ENCODE data around the gene CEP170.
"Not testable (repeated sequence)": the region's sequence is repeated elsewhere in the genome, so short reads cannot be mapped to it uniquely, and the experiment has no call there.

The CEP170 gene

DNA sequence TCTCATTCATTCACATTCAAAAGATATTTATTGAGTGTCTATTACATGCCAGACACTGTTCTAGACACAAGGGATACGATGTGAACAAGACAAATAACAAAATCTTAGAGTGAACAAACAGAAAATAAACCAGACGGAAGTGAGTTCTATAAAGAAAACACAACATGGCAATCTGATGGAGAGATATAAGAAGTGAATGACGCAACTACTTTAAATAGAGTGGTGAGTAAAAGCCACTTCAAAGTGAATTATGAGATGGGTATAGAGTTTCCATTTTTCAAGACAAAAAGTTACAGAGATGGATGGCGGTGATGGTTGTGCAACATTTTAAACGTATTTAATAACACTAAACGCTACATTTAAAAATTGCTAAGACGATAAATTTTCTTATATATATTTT is 75.4 kb downstream of the CEP170 start:
- TF ChIP-seq, protein P1, sequence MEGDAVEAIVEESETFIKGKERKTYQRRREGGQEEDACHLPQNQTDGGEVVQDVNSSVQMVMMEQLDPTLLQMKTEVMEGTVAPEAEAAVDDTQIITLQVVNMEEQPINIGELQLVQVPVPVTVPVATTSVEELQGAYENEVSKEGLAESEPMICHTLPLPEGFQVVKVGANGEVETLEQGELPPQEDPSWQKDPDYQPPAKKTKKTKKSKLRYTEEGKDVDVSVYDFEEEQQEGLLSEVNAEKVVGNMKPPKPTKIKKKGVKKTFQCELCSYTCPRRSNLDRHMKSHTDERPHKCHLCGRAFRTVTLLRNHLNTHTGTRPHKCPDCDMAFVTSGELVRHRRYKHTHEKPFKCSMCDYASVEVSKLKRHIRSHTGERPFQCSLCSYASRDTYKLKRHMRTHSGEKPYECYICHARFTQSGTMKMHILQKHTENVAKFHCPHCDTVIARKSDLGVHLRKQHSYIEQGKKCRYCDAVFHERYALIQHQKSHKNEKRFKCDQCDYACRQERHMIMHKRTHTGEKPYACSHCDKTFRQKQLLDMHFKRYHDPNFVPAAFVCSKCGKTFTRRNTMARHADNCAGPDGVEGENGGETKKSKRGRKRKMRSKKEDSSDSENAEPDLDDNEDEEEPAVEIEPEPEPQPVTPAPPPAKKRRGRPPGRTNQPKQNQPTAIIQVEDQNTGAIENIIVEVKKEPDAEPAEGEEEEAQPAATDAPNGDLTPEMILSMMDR (IDR thresholded peaks at IDR 0.05; ENCODE audit: insufficient read depth, low read length, poor library complexity, severe bottlenecking): no peak
- DNase-seq (ENCODE audit: extremely low read depth, insufficient read length): no peak

DNA sequence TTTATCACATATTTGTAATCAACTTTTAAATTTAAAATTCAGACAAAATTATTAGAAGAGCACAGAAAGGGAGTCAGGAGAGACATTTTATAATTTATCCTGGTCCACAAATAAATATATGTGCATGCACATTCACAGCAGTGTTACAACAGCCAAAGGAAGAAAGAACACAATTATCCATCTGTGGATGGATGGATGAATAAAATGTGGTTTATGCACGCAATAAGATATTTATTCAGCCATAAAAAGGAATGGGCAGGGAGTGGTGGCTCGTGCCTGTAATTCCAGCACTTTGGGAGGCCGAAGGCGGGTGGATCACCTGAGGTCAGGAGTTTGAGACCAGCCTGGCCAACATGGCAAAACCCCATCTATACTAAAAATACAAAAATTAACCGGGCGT is 77.3 kb downstream of the CEP170 start:
- H3K36me3 ChIP-seq (ENCODE audit: control insufficient read depth, insufficient read depth, low read length); DNase-seq (ENCODE audit: extremely low read depth, insufficient read length); H3K27me3 ChIP-seq (replicated peaks; ENCODE audit: control insufficient read depth, insufficient read depth, low read length); H3K4me3 ChIP-seq (replicated peaks; ENCODE audit: low read depth, low read length): not testable (repeated sequence)

More for the DNA sequence above, 75.4 kb downstream of the CEP170 start:
- no peaks in the 10 kb centered on the region for H3K27me3 ChIP-seq (replicated peaks; ENCODE audit: control insufficient read depth, insufficient read depth, low read length)
- no peak overlapping the region for H3K4me3 ChIP-seq (replicated peaks; ENCODE audit: low read depth, low read length)
- H3K36me3 ChIP-seq (ENCODE audit: control insufficient read depth, insufficient read depth, low read length): no peaks in the 10 kb centered on the region

DNA sequence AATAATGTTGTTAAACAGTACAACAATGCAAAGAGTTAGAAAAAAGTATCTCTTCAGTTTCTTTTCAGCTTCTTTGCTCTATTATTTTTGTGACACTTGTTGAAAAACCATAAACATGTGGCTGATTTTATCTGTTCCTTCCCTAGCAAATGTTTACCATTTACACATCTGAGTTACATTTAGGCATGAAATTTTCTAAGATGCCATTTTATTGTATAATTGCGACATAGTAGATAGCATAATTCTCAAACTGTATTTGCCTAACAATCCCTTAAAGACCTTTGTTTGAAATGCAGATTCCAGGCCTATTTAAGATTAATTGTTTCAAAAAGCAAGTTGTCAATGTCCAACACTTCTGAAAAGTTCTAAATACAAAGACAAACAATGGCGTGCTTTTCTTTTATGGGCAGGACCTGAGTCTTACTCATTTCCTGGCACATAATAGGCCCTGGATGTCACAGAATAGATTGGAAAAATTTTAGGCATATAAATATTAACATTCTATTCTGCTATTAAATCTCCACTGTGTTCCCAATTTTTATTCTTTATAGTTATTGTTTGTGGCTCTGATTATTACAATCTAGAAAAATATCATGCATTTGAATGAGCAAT is 81.2 kb downstream of the CEP170 start:
- H3K4me3 ChIP-seq (replicated peaks; ENCODE audit: low read depth, low read length); DNase-seq (ENCODE audit: extremely low read depth, insufficient read length); H3K36me3 ChIP-seq (ENCODE audit: control insufficient read depth, insufficient read depth, low read length); H3K27me3 ChIP-seq (replicated peaks; ENCODE audit: control insufficient read depth, insufficient read depth, low read length): not testable (repeated sequence)

DNA sequence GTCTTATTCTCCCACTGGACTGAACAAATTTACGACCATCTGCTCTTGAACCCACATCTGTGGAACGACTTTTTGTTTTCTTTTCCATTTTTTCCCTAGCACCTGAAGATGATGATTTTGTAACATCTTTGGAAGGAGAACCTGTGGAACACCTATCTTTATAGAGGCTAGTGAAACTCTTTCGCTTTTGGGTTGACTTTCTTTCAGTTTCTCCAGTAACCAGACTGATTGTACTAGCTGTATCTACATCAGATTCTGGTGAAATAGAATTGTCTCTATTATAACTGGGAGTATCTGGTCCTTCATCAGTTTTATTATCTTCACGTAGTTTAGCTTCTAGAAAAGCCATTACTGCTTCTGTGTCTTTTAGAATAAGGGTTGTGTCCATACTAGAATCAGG is 90.2 kb downstream of the CEP170 start:
- H3K27me3 ChIP-seq (replicated peaks; ENCODE audit: control insufficient read depth, insufficient read depth, low read length); H3K36me3 ChIP-seq (ENCODE audit: control insufficient read depth, insufficient read depth, low read length); H3K4me3 ChIP-seq (replicated peaks; ENCODE audit: low read depth, low read length); DNase-seq (ENCODE audit: extremely low read depth, insufficient read length): not testable (repeated sequence)

DNA sequence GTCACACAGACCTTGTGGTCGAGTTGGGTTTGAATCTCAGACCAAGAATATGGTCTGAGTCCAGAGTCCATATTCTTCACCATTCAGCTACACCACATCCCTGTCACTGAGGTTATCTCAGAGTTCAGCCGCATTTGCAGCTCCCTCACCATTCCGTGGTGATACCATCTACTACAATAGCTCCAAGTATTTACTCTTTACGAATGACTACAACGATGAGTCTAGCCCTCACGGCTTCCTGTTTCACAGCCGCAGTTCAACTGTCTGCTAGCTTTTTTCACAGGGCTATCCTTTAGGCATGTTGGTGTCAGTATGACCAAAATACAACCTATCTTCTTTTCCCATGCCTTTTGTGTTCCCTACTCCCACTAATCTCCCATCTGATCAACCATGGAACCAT is 104.2 kb downstream of the CEP170 start:
- not testable (repeated sequence) for H3K27me3 ChIP-seq (replicated peaks; ENCODE audit: control insufficient read depth, insufficient read depth, low read length); H3K4me3 ChIP-seq (replicated peaks; ENCODE audit: low read depth, low read length); DNase-seq (ENCODE audit: extremely low read depth, insufficient read length); H3K36me3 ChIP-seq (ENCODE audit: control insufficient read depth, insufficient read depth, low read length)

DNA sequence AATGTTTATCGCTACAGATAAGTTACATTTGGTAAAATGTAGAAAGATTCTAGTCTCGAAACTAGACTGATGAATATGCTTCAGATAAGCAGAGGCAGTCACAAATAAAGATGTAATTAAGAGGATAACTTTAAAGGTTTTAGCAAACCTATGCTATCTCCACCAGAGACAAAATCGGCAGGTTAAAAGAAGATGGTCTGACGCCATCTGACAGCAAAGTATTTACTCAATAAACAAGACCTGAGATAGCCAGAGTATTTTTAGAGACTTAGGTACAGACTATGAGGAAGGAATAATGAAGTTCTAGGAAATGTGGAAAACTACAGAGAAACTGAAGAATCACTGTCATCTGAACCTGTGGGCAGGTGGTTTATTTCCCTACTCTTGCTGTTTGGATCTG is 106.0 kb downstream of the CEP170 start:
- not testable (repeated sequence) for H3K27me3 ChIP-seq (replicated peaks; ENCODE audit: control insufficient read depth, insufficient read depth, low read length); H3K36me3 ChIP-seq (ENCODE audit: control insufficient read depth, insufficient read depth, low read length); DNase-seq (ENCODE audit: extremely low read depth, insufficient read length); H3K4me3 ChIP-seq (replicated peaks; ENCODE audit: low read depth, low read length)

DNA sequence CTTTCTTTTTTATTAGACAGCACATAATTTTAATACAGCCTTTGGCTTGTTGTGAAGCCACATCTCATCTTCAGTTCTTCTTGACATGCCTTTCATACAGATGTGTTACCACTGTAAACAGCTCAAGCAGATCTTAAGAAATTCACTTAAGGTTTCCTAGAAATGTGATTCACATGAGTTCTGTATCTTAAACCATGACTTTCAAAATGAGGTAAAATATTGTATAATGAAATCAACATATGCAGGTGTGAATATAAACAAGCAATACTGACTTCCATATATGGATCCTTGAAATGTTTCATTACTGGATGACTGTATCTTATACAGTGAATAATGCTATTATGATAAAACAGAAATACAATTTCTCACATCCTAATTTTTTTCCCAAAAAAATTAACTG is 107.7 kb downstream of the CEP170 start:
- not testable (repeated sequence) for H3K36me3 ChIP-seq (ENCODE audit: control insufficient read depth, insufficient read depth, low read length); H3K4me3 ChIP-seq (replicated peaks; ENCODE audit: low read depth, low read length); H3K27me3 ChIP-seq (replicated peaks; ENCODE audit: control insufficient read depth, insufficient read depth, low read length); DNase-seq (ENCODE audit: extremely low read depth, insufficient read length)

DNA sequence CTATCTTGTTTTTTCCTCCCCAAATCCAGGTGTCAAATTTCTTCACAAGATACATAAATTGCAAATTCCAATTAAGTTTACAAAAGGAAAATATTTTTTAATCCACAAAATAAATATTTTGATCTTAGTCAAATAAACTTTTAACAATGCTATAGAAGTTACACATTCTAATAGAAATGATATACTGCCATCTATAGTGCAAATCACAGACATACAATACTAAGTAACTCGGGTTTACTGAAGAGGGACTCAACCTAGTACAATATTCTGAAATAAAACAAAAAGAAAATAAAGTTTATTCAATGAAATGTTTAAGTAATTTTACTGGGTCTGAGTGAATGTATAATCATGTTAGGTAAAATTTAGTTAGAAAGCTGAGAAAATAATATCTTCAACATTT is 114.6 kb downstream of the CEP170 start:
- not testable (repeated sequence) for H3K36me3 ChIP-seq (ENCODE audit: control insufficient read depth, insufficient read depth, low read length); DNase-seq (ENCODE audit: extremely low read depth, insufficient read length); H3K4me3 ChIP-seq (replicated peaks; ENCODE audit: low read depth, low read length); H3K27me3 ChIP-seq (replicated peaks; ENCODE audit: control insufficient read depth, insufficient read depth, low read length)

DNA sequence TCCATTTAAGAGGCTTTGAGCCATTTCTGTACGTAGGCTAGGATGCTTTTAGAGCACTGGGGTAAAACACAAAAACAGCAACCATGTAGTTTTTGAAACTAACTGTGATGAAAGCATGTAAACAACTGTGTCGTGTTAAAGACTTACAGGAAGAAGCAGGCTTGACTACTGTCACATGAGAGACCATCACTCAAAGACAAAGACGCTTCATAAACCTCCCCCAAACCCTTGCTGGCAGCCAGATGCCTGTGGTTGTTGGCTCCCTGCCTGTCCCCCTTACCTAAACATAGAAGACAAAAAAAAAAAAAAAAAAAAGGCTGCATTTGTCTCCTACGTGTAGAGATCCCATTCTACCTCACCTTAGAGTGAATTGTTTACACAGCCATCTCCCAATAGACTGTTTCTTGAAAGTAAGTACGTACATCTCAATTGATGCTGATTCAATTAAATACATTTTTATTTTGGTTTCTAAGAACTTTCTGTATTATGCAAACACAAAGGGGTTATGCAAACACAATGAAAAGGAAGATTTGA is 132.1 kb downstream of the CEP170 start:
- H3K27me3 ChIP-seq (replicated peaks; ENCODE audit: control insufficient read depth, insufficient read depth, low read length); H3K4me3 ChIP-seq (replicated peaks; ENCODE audit: low read depth, low read length); H3K36me3 ChIP-seq (ENCODE audit: control insufficient read depth, insufficient read depth, low read length); DNase-seq (ENCODE audit: extremely low read depth, insufficient read length): not testable (repeated sequence)

DNA sequence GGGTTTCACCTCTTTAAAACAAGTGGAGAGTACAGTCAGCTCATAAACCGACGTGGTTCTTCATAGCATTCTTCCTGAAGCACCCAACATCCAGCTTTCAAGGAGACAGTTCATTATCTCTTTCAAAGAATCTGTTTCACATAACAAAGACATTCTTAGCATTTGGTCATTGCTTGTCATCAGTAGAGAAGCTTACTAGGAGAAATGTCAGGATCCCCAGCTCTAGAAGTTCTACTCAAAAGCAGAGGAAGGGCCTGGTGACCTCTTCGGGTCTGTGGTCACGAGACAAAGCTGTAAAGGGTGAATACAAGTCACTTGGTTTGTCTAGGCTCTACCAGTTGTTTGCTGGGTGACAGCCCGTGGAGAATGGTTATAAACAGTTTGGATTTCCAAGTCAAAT is 133.1 kb downstream of the CEP170 start:
- not testable (repeated sequence) for H3K27me3 ChIP-seq (replicated peaks; ENCODE audit: control insufficient read depth, insufficient read depth, low read length); H3K36me3 ChIP-seq (ENCODE audit: control insufficient read depth, insufficient read depth, low read length); DNase-seq (ENCODE audit: extremely low read depth, insufficient read length); H3K4me3 ChIP-seq (replicated peaks; ENCODE audit: low read depth, low read length)

DNA sequence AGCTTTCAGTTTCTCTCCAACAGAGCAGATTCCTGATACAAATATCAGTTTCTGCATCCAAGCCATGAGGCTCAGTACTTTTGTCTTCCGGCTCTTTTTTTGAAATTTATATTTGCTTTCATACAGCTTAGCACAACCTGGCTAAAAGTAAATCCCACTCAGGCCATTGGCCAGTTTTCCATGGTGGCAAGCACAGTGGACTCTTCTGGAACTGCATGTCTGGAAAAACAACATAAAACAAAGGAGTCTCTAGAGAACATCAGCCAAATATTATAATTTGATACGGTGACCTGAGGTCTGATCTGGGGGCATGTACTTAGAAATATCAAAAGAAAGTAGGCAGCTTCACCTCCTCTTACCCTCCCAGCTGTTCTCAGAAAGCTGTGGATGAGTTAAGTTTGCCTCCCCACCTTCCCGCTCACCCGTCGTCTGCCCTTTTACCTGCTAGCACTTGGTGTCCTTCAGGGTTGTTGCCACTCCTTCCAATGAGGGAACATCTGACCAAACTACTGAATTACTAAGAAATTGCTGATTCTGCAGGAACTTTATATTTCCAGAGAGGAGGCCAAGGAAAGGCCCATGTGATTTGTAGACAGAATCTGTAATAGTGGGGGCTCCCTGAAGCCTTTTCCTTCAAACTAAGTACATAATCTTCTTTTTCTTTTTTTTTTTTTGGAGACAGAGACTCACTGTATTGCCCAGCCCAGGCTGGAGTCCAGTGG is 136.3 kb downstream of the CEP170 start:
- not testable (repeated sequence) for H3K36me3 ChIP-seq (ENCODE audit: control insufficient read depth, insufficient read depth, low read length)

DNA sequence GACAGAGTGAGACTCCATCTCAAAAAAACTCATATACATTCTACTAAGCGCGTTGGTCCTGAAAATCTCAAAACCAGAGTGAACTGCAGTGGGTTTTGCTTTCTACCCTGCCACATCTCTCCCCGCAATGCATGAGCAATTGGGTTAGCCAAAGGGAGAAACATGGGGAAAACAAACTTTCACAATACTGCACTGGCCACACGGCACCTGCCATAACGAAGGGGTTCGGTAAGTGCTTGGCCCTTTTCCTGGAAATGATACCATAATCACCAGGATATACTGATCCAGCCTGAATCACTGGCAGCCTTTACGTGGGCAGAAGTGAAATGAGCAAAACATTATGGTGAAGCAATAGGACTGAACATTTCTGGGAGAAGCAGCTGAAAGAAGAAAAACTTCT is 138.9 kb downstream of the CEP170 start:
- not testable (repeated sequence) for DNase-seq (ENCODE audit: extremely low read depth, insufficient read length); H3K27me3 ChIP-seq (replicated peaks; ENCODE audit: control insufficient read depth, insufficient read depth, low read length); H3K36me3 ChIP-seq (ENCODE audit: control insufficient read depth, insufficient read depth, low read length); H3K4me3 ChIP-seq (replicated peaks; ENCODE audit: low read depth, low read length)

More for the DNA sequence above, 136.3 kb downstream of the CEP170 start:
- H3K4me3 ChIP-seq (replicated peaks; ENCODE audit: low read depth, low read length); DNase-seq (ENCODE audit: extremely low read depth, insufficient read length); H3K27me3 ChIP-seq (replicated peaks; ENCODE audit: control insufficient read depth, insufficient read depth, low read length): not testable (repeated sequence)

DNA sequence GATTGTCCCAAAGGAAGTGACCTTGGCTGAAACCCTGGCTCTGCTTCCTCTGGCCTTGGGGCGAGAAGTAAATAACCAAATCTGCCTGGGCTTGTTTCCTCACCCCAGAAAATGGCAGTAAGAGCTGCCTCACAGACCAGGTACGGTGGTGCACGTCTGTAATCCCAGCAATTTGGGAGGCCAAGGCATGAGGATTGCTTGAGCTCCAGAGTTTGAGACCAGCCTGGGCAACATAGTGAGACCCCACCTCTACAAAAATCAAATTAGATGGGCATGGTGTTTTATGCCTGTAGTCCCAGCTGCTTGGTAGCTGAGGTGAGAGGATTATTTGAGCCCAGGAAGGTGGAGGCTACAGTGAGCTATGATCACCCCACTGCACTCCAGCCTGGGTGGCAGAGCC is 140.3 kb downstream of the CEP170 start:
- not testable (repeated sequence) for DNase-seq (ENCODE audit: extremely low read depth, insufficient read length); H3K27me3 ChIP-seq (replicated peaks; ENCODE audit: control insufficient read depth, insufficient read depth, low read length); H3K36me3 ChIP-seq (ENCODE audit: control insufficient read depth, insufficient read depth, low read length); H3K4me3 ChIP-seq (replicated peaks; ENCODE audit: low read depth, low read length)
